ENCODE results near the gene NR2C2AP.

The NR2C2AP gene

DNA sequence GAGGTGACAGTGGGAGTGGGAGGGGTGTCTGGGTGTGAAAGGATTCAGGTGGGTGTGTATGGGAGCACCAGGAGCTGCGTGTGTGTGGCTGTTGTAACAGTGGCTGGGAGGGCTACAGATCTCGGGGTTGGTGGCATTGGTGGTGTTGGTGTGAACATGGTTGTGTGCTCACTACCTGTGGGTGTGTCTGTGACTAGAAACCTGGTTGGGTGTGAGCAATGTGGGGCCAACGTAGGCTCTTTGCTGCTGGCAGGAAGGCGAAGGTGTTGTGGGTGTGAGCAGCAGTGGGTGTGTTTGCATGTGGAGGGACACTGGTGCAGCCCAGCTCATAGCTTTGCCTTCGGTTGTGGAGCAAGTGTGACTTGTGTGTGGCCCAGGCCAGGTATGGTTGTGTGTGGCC is 3.7 kb upstream of the NR2C2AP start:
- Mint-ChIP-seq H3K4me3 (no peak overlapping the region), H3K9me3 (no peaks in the 10 kb centered on the region), H3K4me1 (ENCODE audit: low read depth) (peaks cover 25% of the 10 kb centered on the region), H3K36me3 (ENCODE audit: low read depth) (peaks cover 11% of the 10 kb centered on the region), H3K27me3 (peaks cover 17% of the 10 kb centered on the region), H3K27ac (no peak overlapping the region)

DNA sequence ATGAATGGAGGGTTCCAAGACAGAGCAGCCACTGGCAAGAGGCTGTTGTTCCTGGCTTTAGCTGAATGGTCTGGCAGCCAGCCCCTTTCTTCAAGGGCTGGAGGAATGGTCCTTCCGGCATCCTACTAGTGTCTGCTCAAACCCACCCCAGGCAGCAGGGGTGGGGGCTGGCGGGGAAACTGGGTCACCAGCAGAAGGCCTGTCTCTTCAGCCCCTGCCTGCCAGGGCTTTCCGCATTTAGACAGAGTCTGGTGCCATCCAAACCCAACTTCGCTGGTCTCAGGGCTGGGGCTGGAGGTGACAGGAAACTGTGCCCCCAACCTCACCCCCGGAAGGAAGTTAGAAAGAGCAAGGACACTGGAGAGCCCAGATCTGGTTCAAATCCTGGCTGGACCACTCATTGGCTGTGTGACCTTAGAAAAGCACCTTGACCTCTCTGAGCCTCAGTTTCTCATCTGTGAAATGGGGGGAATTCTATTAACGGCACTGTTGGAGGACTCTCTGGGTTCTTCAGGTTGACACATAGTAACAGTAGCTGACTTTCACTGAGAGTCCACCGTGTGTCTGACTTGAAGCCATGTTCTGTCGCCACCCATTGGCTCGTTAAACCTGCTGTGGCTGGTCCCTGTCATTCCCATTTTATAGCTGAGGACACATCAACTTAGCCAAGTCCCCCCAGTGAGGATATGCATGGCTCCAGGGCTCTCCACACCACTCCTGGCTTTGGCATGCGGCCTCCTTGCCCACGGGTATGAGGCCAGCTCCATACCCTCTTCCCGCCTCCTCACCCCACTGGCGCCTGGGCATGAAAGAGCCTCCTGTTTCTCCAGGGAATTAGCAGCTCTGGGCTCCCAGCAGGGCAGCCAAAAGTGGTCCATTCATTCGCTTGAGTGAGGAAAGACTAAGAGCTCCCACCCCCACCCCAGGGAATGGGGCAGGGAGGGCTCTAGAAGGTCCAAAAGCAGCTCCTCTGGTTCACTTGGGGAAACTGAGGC is 2.5 kb upstream of the NR2C2AP start:
- H3K27ac Mint-ChIP-seq: no peak overlapping the region
- peaks cover 11% of the 10 kb centered on the region for H3K36me3 Mint-ChIP-seq (ENCODE audit: low read depth)
- H3K27me3 Mint-ChIP-seq: peaks cover 9% of the 10 kb centered on the region
- H3K9me3 Mint-ChIP-seq: no peaks in the 10 kb centered on the region
- H3K4me1 Mint-ChIP-seq (ENCODE audit: low read depth): peaks cover 28% of the 10 kb centered on the region
- no peak overlapping the region for H3K4me3 Mint-ChIP-seq

DNA sequence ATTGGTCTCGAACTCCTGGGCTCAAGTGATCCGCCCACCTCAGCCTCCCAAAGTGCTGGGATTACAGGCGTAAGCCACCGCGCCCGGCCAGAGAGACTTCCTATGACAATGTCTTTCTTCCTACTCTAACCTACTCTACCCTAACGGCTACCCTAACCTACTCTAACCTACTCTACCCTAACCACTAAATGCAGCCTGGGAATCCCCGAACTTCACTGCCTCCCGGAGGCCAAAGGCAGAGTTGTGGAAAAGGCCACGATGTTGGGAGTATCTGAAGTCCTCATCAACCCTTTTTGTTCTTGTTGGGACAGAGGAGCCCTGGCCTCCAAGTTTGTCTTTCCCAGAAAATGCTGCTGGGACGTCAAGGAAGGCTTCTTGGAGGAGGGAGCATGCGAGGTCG is 967 bp upstream of the NR2C2AP start:
- Mint-ChIP-seq H3K27ac (no peak overlapping the region), H3K36me3 (ENCODE audit: low read depth) (peaks cover 11% of the 10 kb centered on the region), H3K27me3 (peaks cover 5% of the 10 kb centered on the region), H3K9me3 (no peaks in the 10 kb centered on the region), H3K4me1 (ENCODE audit: low read depth) (peaks cover 28% of the 10 kb centered on the region), H3K4me3 (peak overlapping the region; percentile 14)

DNA sequence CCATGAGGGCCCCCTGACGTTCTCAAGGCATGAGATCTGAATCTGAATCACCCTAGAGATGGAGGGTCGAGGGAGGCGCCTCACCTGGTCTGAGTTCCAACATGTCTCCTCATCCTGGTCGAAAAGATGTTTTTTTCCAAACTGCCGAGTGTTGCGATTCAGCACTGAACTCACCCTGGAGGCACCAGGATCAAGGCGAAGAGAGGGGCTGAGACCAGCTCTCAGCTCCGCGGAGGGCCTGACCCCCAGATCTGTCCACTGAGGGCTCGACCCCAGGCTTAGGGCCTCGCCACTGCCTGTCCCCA is 555 bp downstream of the NR2C2AP start:
- H3K4me3 Mint-ChIP-seq: peak overlapping the region; percentile 89
- H3K36me3 Mint-ChIP-seq (ENCODE audit: low read depth): peaks cover 17% of the 10 kb centered on the region
- H3K9me3 Mint-ChIP-seq: no peaks in the 10 kb centered on the region
- peaks cover 3% of the 10 kb centered on the region for H3K27me3 Mint-ChIP-seq
- peak overlapping the region; percentile 89 for H3K27ac Mint-ChIP-seq
- peaks cover 26% of the 10 kb centered on the region for H3K4me1 Mint-ChIP-seq (ENCODE audit: low read depth)

DNA sequence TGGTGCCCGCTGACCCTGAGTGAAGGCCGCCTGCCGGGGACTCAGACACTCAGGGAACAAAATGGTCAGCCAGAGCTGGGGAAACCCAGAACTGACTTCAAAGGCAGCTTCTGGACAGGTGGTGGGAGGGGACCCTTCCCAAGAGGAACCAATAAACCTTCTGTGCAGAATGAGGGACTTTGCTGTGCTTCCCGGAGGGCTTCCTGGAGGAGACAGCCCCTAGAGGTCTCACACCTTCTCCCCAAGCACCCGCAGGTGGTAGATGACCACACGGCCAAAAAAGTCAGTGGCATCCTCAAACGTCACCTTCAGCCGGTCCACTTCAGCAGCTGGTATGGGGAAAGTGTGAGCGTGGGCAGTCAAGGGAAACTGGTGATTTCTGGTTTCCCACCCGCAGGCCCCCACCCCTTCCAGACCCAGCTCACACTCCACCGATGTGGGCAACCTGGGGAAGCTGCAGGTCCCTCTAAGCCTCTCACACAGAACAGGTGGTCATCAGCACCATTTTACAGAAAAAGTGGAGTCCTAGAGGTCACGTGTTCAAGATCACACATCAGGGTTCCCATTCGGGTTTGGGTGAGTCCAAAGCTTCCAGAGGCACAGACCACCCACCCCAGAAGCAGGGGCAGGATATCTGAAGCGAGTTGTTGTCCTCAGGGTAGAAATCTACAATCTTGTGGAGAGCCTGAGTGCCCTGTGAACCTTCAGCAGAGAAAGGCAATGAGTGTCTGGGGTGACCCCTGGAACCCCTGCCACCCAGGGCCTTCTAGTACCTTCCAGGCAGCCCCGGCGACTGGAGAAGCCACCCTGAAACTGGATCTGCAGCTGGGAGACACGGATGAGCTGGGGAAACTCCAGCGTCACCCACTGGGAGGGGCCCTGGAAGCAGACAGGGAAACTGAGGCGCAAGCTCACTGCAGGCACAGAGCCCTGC is 1.2 kb downstream of the NR2C2AP start:
- Mint-ChIP-seq H3K4me1 (ENCODE audit: low read depth) (peaks cover 19% of the 10 kb centered on the region), H3K27me3 (no peaks in the 10 kb centered on the region)

DNA sequence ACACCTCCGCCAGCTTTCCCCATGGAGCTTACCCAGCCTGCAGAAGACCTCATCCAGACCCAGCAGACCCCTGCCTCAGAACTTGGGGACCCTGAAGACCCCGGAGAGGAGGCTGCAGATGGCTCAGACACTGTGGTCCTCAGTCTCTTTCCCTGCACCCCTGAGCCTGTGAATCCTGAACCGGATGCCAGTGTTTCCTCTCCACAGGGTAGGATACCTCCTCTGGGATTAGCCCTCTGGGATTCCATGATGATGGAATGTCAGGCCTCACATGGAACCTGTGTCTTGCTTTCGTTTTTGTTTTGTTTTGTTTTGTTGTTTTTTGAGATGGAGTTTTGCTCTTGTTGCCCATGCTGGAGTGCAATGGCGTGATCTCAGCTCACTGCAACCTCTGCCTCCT is 9.3 kb downstream of the NR2C2AP start:
- Mint-ChIP-seq H3K4me3 (peak overlapping the region; percentile 95), H3K4me1 (ENCODE audit: low read depth) (peaks cover 39% of the 10 kb centered on the region), H3K27me3 (no peaks in the 10 kb centered on the region), H3K27ac (peak overlapping the region; percentile 52), H3K9me3 (no peaks in the 10 kb centered on the region), H3K36me3 (ENCODE audit: low read depth) (peaks cover 6% of the 10 kb centered on the region)

More for the DNA sequence above, 1.2 kb downstream of the NR2C2AP start:
- Mint-ChIP-seq H3K9me3 (no peaks in the 10 kb centered on the region), H3K27ac (peak overlapping the region; percentile 89), H3K36me3 (ENCODE audit: low read depth) (peaks cover 17% of the 10 kb centered on the region), H3K4me3 (peak overlapping the region; percentile 89)

DNA sequence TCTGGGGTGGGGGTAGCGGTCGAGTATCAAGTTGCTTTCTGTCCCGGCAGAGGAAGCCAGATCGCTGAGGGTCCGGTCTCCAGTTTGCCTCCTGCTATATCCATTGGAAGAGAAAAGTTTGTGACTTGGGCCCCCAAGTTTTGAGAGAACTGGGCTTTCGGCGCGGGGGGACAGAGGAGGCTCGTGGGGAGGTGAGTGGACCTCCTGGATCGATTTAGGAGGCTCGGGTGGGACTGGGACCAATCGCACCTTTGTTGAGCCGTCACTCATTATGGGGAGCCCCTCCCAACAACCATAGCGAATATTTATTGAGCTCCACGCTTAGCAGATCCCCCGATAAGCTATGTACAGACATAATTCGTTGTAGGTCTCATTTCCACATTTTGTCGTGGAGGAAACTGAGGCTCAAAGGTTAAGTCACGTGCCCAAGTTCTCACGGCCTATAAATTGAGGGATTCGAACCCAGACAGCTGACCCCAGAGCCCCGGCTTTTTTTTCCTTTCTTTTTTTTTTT is 10.2 kb downstream of the NR2C2AP start:
- Mint-ChIP-seq H3K27me3 (no peaks in the 10 kb centered on the region), H3K4me3 (peak overlapping the region; percentile 95), H3K4me1 (ENCODE audit: low read depth) (peaks cover 39% of the 10 kb centered on the region), H3K36me3 (ENCODE audit: low read depth) (peaks cover 7% of the 10 kb centered on the region), H3K9me3 (no peaks in the 10 kb centered on the region), H3K27ac (peak overlapping the region; percentile 96)

DNA sequence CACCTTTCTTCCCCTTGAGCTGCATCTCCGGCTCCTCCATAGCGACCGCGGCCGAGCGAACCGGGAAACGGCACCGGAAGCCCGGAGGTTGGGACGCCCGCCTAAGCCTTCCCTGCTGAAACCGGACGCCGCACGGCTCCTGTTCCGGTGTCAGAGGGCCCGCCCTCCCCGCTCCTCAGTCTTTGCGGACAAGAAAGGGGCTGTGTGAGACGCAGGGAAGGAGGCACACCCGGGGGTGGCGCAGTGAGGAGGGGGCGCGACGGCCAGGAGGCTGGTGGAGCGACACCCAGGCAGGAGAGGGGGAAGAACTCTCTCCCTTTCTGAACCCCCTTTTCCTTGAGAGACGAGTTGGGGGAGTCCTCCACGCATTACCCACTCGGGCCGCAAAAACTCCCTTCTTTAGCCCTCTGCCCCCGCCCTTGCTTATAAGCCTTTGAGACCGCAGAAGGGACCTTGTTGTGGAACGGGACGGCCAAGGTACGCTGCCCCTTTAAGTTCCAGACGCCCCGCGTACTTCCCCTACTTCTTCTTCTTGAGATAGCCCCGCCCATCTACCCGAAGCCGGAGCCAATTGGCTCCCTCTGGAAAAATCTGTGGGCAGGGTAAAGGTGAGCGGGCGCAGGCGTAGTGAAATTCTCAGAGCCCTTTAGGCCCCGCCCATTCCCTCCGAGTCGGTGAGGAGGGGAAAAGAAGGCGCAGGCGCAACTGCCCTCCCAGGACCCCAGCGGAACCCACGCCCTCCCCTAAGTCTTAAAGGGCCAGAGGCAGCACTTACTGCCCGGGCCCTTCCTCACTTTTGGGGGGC is 10.9 kb downstream of the NR2C2AP start, which contains the start of the genes BORCS8 and RFXANK:
BORCS8 (minus strand) TSS at position 75 of the 805 bp plus-strand sequence; CDS start at position 40, 35 bp downstream.
RFXANK (plus strand) TSS at position 181 of the 805 bp plus-strand sequence. CDS start 1,689 bp downstream, outside the sequence.
- Mint-ChIP-seq H3K9me3 (no peaks in the 10 kb centered on the region), H3K4me1 (ENCODE audit: low read depth) (peaks cover 39% of the 10 kb centered on the region), H3K4me3 (peak within 1 kb of the TSS; percentile 95), H3K27ac (peak within 1 kb of the TSS; percentile 96), H3K36me3 (ENCODE audit: low read depth) (peaks cover 6% of the 10 kb centered on the region), H3K27me3 (no peaks in the 10 kb centered on the region)

DNA sequence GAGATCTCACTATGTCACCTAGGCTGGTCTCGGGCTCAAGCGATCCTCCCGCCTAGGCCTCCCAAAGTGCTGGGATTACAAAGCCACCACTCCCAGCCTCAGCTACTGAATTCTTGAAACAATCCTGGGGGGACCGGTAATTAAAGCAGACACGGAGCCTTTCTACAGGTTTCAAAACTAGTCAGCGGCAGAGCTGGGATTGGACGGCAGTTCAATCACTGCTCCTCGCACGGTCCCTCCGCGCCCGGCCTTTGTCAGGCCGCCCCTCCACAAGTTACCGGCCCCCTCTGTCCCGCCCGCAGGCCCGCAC is 11.5 kb downstream of the NR2C2AP start:
- H3K9me3 Mint-ChIP-seq: no peaks in the 10 kb centered on the region
- peaks cover 9% of the 10 kb centered on the region for H3K36me3 Mint-ChIP-seq (ENCODE audit: low read depth)
- H3K27ac Mint-ChIP-seq: peak overlapping the region; percentile 96
- no peaks in the 10 kb centered on the region for H3K27me3 Mint-ChIP-seq
- peaks cover 41% of the 10 kb centered on the region for H3K4me1 Mint-ChIP-seq (ENCODE audit: low read depth)
- H3K4me3 Mint-ChIP-seq: peak overlapping the region; percentile 95

DNA sequence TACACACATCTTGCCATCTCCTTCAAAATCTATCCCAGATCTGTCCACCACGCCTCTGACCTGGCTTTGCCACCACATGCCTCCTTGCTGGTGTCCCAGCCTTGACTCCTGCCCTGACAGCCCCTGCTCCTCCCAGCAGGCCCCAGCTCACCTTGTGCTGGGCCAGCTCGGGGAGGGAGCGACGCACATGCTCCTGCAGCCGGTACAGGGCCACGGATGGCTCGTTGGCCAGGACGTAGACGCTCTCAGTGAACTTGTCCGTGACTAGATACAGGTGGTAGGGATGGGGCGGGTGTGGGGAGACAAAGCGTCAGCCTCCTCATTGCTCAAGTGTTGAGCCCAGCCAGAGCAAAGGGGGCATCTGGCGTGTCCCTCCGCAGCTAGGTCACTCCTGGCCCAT is 16.5 kb downstream of the NR2C2AP start:
- Mint-ChIP-seq H3K9me3 (no peaks in the 10 kb centered on the region), H3K4me3 (no peak overlapping the region)

DNA sequence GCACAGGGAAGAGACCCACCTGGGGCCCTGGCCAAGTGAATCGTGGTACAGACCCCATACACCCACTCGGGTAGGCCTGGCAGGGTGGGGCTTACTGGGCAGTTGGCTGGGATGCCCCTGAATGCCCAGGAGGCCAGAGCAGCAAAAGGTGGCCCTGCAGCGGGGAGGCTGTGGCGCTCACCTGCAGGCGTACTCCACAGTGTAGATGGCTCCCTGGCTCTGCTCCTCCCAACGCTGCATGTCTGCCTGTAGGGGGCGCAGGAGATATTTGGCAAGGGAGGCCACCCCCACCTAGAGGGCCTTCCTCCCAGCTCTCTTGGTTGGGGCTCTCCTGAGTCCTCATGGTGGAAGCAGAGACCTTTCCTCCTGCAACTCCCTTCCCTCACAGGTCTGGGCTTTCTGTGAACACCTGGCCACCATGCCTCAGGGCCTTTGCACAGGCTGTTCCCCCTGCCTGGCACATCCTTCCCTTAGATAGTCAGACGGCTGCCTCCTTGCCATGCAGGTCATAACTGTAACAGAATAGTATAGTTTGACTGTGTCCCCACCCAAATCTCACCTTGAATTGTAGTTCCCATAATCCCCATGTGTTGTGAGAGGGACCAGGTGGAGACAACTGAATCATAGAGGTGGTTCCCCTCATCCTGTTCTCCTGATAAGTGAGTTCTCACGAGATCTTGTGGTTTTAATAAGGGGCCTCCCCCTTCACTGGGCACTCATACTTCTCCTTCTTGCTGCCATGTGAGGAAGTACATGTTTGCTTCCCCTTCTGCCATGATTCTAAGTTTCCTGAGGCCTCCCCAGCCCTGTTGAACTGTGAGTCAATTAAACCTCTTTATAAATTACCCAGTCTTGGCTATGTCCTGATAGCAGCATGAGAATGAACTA is 17.1 kb downstream of the NR2C2AP start:
- Mint-ChIP-seq H3K9me3 (no peaks in the 10 kb centered on the region), H3K4me1 (ENCODE audit: low read depth) (peaks cover 27% of the 10 kb centered on the region), H3K36me3 (ENCODE audit: low read depth) (peaks cover 29% of the 10 kb centered on the region), H3K27ac (no peak overlapping the region), H3K27me3 (no peaks in the 10 kb centered on the region), H3K4me3 (no peak overlapping the region)

More for the DNA sequence above, 16.5 kb downstream of the NR2C2AP start:
- H3K4me1 Mint-ChIP-seq (ENCODE audit: low read depth): peaks cover 30% of the 10 kb centered on the region
- H3K27me3 Mint-ChIP-seq: no peaks in the 10 kb centered on the region
- peak overlapping the region; percentile 54 for H3K27ac Mint-ChIP-seq
- peaks cover 29% of the 10 kb centered on the region for H3K36me3 Mint-ChIP-seq (ENCODE audit: low read depth)

DNA sequence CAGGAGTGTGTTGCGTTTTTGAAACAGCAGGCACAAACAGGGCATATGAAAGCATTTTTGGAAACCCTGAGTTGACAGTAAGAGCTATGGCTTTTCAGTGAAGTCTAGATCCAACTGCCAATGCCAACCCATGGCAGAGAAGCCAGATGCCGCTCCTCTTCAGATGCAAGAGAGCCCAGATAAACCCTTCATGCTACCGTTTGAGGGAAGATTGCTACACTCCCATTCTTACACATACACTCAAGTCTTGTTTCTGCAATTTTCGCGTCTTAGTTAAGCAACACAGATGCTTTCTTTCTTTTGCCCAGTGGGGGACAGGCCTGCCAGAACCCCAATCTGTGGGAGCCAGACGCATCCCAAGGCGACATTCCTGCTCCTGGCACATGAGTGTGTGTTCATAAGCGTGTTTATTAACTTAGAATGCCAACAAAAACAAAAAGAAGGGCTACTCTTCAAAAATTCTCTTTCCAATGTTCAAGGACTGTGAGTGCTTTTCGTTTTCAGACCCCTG is 21.7 kb downstream of the NR2C2AP start:
- Mint-ChIP-seq H3K4me1 (ENCODE audit: low read depth) (peaks cover 6% of the 10 kb centered on the region), H3K36me3 (ENCODE audit: low read depth) (peaks cover 30% of the 10 kb centered on the region), H3K9me3 (no peaks in the 10 kb centered on the region), H3K4me3 (no peak overlapping the region), H3K27me3 (no peaks in the 10 kb centered on the region), H3K27ac (no peak overlapping the region)
